ENCODE data around the gene GLB1L.

GLB1L gene

GRCh38 chr2:219286436-219287115, 41.3 kb upstream of the GLB1L start:
- Histone ChIP-seq H3K4me3 (replicated peaks; ENCODE audit: low read depth, low read length) (no peak overlapping the region), H3K36me3 (ENCODE audit: control insufficient read depth, insufficient read depth, low read length) (peaks cover 20% of the 10 kb centered on the region), H3K27me3 (replicated peaks; ENCODE audit: control insufficient read depth, insufficient read depth, low read length) (no peaks in the 10 kb centered on the region)
- no peak for DNase-seq (ENCODE audit: extremely low read depth, insufficient read length)
- no peak for TF ChIP-seq CTCF (IDR thresholded peaks at IDR 0.05; ENCODE audit: insufficient read depth, low read length, poor library complexity, severe bottlenecking)

- no peak for TF ChIP-seq CTCF (IDR thresholded peaks at IDR 0.05; ENCODE audit: insufficient read depth, low read length, poor library complexity, severe bottlenecking)
- Histone ChIP-seq H3K4me3 (replicated peaks; ENCODE audit: low read depth, low read length) (no peak overlapping the region), H3K27me3 (replicated peaks; ENCODE audit: control insufficient read depth, insufficient read depth, low read length) (no peaks in the 10 kb centered on the region), H3K36me3 (ENCODE audit: control insufficient read depth, insufficient read depth, low read length) (peaks cover 23% of the 10 kb centered on the region)
- DNase-seq (ENCODE audit: extremely low read depth, insufficient read length): no peak
Observed at GRCh38 chr2:219285894-219286425, 40.7 kb upstream of the GLB1L start.

- DNase-seq (ENCODE audit: extremely low read depth, insufficient read length): no peak
- Histone ChIP-seq H3K36me3 (ENCODE audit: control insufficient read depth, insufficient read depth, low read length) (peaks cover 25% of the 10 kb centered on the region), H3K27me3 (replicated peaks; ENCODE audit: control insufficient read depth, insufficient read depth, low read length) (no peaks in the 10 kb centered on the region), H3K4me3 (replicated peaks; ENCODE audit: low read depth, low read length) (no peak overlapping the region)
- no peak for TF ChIP-seq CTCF (IDR thresholded peaks at IDR 0.05; ENCODE audit: insufficient read depth, low read length, poor library complexity, severe bottlenecking)
Observed at GRCh38 chr2:219285373-219285735, 40.1 kb upstream of the GLB1L start.

- H3K4me3 ChIP-seq (replicated peaks; ENCODE audit: low read depth, low read length): no peak overlapping the region
- no peaks in the 10 kb centered on the region for H3K27me3 ChIP-seq (replicated peaks; ENCODE audit: control insufficient read depth, insufficient read depth, low read length)
- no peak for DNase-seq (ENCODE audit: extremely low read depth, insufficient read length)
- TF ChIP-seq CTCF (IDR thresholded peaks at IDR 0.05; ENCODE audit: insufficient read depth, low read length, poor library complexity, severe bottlenecking): no peak
- peaks cover 25% of the 10 kb centered on the region for H3K36me3 ChIP-seq (ENCODE audit: control insufficient read depth, insufficient read depth, low read length)
Observed at GRCh38 chr2:219284501-219285372, 39.5 kb upstream of the GLB1L start.

GRCh38 chr2:219282943-219283581, 37.8 kb upstream of the GLB1L start:
- Histone ChIP-seq H3K36me3 (ENCODE audit: control insufficient read depth, insufficient read depth, low read length) (peaks cover 25% of the 10 kb centered on the region), H3K27me3 (replicated peaks; ENCODE audit: control insufficient read depth, insufficient read depth, low read length) (no peaks in the 10 kb centered on the region), H3K4me3 (replicated peaks; ENCODE audit: low read depth, low read length) (no peak overlapping the region)
- TF ChIP-seq CTCF (IDR thresholded peaks at IDR 0.05; ENCODE audit: insufficient read depth, low read length, poor library complexity, severe bottlenecking): no peak
- DNase-seq (ENCODE audit: extremely low read depth, insufficient read length): no peak
